Renal cortical epithelial cell (primary cell): ENCODE results near the gene NKAIN1. TPM values are rescaled to one million over a fixed set of nuclear protein-coding genes. Genes with fewer than 3 reads are reported as not detected.

Source experiments
- DNase-seq: peaks from one replicate; pipeline ENCODE4 v3.0.0-alpha.2; 2011; ENCODE audit warnings: low read depth
- total RNA-seq: library from RNA; depleted of rRNA; stranded (reverse); fragments of >200 nt; gene quantifications from 2 replicates; pipeline ENCODE4 v1.2.3, GENCODE V29; 2014

NKAIN1 gene
- total RNA-seq, 1 donor from 2014 or later, result 0.10 TPM

DNA sequence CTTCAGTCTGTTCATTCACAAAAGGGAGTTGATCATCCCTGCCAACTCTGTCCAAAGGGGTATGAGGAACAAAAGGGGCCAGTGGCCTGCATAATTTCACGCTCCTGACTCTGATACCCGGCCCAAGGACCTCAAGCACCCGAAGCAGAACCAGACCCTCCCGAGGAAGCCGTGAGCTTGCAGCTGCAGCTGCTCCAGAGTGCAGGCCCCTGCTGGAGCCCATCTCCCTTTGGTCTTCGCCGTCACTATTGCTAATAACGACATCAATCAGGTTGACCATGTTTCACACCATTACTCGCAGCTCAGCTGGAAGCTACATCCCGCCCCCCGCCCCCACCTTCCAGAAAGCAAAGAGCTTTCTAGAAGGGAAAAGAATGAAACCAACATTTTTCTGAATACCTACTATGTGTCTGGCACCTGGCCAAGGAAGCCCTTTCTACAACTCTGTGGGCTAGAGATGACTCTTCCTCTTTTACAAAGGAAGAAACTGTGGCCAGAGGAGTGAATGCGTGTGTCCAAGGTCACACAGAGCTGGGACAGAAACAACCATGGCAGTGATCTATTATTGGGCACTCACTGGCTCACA lies 5.5 kb downstream of the NKAIN1 start:
- no peak for DNase-seq

DNA sequence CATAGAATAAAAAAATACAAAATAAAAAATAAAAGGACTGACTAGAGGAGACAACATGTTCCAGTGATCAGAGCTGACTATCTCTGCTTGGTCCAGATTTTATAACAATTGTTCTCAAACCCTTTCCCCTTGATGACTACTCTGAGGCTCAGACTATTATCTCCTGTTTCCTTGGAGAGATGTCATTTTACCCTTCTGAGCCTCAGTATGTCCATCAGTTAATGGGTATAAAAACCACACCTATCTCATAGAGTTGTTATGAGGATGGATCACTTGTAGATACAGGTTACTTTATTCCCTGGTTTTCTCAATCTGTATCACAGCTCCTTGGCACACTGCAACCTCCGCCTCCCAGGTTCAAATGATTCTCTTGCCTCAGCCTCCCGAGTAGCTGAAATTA lies 7.0 kb downstream of the NKAIN1 start:
- no peak for DNase-seq

DNA sequence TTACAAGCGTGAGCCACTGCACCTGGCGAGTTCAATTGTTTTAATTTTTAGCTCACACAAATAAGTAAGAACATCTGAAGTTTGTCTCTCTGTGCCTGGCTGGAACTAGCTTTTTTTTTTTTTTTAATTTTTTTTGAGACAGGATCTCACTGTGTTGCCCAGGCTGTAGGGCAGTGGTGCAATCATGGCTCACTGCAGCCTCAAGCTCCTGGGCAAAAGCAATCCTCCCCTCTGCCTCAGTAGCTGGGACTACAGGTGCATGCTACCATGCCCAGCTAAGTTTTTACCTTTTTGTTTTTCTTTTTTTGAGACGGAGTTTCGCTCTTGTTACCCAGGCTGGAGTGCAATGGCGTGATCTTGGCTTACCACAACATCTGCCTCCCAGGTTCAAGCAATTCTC lies 7.9 kb downstream of the NKAIN1 start:
- DNase-seq, result no peak

DNA sequence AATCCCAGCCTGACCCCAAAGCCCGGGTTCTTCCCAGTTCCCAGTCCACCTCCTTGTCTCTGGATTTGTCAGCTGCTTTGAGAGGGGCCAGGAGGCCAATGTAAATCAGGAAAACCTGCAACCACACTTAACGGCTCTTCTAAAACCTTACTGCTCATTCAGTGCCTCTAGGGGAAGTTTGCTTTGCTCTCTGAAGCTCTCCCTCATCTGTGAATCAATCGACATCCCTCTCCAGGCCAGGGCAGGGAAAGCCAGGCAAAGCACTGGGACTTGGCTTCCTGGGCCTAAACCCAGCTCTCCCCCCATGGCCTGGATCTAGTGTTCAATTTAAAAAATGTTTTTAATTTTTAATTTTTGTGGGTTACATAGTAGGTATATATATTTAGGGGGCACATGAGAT lies 9.3 kb downstream of the NKAIN1 start:
- DNase-seq, result no peak

DNA sequence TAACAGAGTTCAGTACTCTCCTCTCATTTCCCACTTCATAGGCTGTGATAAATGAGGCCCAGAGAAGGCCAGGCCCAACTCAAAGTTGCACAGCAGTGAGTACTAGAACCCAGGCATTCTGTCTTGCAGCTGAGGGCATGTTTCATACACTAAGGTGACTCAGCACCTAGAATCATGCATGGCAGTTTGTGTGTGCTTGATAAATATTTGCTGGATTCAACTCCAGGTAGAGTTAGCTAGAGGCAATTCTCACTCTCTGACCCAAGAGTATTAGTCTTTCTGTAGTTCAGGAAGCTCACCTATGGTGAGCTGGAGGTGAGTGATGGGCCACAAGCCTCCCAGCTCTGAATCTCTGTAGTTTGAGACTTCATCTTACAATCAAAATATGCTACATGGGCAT lies 10.7 kb downstream of the NKAIN1 start:
- DNase-seq, result no peak

DNA sequence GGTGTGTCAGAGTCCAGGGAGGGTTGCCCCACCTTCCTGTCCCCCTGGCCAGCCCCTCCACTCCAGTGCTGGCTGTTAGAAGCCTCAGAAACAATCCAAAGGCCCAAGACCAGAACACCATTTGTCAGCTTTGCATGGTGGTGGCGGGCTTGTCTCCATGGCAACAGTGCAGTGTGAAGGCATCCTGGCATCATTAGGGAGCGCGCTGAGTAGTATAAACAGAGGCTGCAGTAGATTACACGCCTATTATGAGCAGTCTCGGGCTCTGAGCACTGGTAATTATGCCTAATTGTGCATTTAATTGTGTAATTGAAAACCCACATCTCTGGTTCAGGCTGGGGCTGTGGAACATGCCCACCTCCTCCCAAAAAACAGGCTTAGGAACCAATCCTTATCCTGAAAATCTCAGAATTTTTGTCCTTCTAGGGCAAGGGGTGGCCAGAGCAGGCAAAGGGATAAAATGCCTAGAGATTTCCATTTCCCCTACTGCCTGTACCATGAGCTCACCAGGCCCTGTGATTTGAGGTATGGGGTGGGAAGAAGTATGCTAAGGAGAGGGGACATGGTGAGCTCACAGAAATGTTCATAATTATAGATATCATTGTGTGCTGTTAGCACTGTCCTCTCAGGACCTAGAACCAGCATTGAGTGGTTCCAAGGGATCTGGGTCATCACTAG lies 11.7 kb downstream of the NKAIN1 start:
- no peak for DNase-seq

DNA sequence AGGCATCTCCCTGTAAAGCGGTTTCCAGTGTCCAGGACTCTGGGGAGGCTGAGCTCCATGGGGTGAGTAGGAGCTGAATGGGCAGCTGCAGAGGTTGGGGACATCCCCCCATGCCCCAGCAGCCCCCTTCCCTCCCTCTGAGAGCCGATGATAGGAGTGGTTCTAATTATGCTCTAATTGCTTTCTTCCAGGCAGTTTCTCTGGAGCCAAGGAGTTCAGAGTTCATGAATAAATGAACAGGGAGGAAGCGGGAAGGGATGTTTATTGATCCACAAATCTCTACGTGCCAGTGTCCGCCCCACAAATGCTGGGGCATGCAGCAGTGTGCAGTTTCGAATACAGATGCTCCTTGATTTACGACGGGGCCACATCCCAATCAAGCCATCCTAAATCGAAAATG lies 15.6 kb downstream of the NKAIN1 start:
- no peak for DNase-seq

DNA sequence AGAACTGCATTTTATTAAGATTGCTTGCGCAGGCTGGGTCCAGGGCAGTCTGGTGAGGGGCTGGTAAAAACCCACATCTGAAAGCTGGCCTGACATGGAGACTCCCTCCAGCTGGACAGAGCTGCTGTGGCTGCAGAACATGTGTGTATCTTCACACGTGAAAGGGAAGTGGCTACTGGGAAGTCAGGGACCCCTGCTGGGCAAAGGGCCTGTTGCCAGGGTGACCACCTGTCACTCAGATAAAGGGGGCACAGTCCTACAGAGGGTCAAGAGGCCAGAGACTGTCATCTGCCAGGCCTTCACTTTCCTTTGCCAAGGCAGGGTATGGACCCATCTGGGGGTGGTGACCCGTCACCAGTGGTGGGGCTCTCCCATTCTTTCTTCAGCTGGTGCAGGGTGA lies 17.5 kb downstream of the NKAIN1 start:
- DNase-seq, result no peak

DNA sequence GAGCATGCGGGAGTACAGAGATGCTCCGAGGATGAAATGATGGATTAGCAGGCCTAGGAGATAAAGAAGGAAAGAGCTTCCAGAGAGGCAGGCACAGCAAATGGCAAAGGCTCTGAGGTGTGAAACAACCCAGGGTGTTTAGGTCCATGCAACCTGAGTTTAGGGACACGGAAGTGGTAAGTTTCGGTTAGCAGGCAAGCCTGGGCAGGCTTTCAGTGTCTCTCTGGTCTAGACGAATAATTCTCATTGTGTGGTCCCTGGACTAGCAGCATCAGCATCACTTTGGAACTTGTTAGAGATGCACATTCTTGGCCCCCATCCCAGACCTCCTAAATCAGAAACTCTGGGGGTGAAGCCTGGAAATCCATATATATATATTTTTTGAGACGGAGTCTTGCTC lies 18.6 kb downstream of the NKAIN1 start:
- no peak for DNase-seq

DNA sequence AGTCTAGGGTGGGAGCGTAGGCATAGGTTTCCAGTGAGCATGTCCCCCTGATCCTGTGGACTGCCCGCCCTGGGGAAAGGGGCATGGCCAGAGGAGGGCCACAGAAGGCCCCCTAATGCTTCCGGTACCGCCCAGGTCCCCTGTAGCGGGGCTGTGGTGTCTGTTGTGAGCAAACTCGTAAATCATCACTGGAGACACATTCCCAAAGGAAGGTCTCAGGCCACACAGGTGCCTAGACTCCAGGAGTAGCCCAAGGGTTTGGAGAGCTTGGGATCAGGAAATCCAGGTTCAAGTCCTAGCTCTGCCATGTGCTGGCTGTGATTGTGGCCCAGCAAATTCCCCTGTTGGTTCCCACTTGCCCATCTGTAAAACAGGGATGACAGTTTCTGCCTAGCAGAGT lies 20.2 kb downstream of the NKAIN1 start:
- DNase-seq, result no peak

DNA sequence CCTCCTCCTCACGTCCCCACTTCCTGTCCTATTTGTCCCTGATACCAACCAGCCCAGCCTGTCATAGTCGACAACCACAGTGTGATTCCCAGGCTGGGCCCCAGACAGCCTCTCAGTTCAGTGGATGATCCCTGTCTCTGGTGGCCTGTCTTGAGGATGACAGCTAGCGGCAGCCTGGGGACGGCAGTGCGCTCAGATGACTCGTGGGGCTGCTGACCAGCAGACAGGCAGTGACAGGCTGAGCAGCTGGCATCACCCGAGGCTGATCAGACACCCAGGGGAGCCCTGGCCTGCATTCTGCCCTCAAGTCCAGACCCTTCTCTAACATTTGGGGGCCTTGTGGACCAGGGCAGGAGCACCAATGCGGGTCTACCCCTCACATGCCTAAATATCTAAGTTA lies 21.0 kb downstream of the NKAIN1 start:
- DNase-seq, result no peak

DNA sequence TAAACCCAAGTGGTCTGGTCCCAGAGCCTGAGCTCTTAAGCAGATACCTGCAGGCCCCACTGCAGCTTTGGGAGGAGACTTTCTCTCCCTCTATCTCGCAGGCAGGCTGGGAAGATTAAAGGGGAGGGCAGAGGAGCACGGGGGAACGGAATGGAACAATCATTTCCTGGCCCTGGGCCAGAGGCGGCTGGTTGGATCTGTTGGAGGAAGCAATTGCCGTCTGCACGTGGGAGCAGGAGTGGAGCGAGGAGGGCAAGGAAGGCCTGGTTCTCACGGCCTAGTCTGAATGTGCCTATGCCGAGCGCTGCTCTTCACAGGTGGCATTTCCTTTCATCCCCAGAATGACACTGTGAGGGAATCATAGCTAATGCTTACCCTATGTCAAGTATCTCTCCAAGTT lies 23.7 kb downstream of the NKAIN1 start:
- peak; percentile 23 for DNase-seq

DNA sequence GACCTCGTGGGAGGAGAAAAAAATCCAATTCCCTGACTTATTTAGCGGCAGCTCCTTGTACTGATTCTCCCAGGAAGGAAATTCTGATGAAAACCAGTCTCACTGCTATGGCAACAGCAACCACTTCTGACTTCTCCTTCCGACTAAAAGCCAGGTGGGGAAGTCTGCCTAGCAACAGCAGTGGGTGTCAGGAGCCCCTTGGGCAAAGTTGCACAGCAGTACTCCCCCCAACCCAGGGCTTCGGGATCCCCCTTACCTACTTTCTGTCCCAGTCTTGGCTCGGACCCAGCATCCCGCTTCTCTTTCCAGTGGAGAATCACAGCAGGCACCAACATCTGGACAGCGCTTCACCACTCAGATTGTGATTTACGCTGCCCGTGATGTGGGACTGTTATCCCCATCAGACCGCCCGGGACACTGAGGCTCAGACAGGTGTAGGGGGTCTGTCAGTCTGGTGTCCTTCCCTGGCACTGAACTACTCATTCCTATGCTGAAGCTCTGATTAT lies 24.6 kb downstream of the NKAIN1 start:
- no peak for DNase-seq

DNA sequence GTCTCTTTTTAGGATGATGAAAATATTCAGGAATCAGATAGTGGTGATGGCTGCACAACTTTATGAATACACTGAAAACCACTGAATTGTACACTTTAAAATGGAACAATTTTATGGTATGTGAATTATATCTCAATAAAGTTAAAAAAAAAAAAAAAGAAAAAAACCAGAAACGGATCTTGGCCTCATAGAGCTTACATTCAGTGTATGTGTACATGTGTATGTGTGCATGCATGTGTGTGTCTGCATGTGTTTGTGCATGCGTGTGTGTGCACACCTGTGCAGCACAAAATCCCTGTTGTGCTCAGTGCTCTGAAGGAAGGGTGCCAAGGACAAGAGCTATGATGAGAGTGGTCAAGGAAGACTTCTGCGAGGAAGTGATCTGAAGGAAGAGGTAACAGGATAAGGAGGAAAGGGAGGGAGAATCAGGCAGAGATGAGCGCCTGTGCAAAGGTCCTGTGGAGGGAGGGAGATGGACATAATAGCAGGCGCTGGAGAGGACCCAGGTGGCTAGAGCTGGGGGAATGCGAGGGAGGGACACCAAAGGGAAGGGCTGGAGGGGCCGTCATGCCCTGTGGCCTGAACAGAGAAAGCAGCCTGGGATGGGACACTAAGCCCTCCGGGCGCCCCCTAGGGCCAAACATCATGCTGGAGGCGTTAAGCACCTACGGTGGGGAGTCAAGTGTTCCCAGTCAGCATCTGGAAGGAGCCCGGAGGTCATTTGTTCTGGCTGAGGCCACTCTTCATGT lies 25.2 kb downstream of the NKAIN1 start:
- DNase-seq, result no peak

DNA sequence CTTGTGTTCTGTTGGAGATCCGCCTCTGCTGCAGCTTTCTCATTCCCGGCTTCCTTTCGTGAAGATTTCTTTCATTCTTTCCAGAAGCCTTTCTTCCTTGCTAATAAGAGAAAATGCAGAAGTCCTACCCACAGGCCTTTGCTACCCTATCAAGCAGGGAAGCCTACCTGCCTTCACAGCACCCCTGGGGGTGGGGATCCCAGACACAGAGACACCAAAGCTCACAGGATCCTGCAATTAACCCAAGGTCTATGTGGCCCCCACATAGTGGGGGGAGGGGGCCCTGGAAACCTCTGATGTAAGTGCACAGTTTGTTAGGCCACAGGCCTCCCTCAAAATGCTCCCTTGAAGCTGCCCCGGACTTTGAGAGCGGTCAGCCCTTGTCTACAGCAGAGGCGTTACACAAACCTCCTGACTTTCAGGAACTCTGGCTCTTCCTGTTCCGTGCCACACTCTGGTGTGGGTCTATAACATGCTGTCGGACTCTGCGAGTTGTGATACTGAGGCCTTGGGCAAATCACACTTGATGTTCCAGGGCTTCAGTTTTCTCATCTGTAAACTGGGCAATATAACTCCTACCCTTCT lies 31.2 kb downstream of the NKAIN1 start:
- no peak for DNase-seq

DNA sequence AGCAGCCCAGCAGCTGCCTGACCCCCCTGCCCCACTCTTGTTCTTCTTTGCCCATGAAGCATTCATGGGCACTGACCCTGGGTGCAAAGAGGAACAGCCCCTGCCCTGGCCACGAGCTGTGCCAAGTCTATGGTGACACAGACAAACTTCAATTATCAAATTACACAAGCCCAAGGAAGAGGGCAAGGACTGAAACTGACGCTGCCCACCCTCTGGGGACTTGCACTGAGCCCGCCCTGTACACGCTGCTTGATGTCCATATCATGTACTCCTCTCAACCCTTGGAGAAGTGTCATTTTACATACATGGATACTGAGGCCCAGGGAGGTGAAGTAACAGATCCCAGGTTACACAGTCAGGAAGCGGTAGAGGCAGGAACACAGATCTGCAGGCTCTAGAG lies 32.1 kb downstream of the NKAIN1 start:
- no peak for DNase-seq

DNA sequence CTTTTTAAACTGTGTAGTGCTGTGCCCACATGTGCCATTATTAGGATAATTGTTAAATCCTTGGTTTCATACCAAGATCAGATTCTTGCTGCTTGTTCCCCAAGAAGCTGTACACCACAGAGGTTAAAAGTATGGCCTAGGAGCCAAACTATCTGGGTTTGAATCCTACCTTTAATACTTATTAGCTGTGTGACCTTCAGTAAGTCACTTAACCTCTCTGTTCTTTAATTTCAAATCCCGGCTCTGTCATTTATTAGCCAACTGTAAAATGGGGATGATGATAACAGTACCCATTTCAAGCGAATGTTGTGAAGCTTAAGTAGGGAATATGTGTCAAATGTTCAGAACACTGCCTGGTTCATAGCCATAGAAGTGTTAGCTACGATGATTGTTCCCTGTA lies 32.6 kb downstream of the NKAIN1 start:
- no peak for DNase-seq

DNA sequence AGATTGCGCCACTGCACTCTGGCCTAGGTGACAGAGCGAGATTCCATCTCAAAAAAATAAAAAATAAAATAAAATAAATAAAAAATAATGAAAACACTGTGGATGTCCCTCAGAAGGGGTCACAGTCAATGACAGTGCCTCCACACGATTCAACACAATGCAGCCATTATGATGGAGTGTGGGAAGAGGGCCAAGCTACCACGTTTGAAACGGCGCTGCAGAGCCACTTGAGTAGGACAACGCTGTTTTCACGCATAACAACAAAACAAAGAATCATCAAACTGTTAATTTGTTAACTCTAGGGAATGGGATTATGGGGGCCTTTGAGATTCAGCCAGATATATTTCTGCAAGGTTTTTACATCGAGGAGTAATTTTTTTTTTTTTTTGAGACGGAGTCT lies 36.5 kb downstream of the NKAIN1 start:
- no peak for DNase-seq

DNA sequence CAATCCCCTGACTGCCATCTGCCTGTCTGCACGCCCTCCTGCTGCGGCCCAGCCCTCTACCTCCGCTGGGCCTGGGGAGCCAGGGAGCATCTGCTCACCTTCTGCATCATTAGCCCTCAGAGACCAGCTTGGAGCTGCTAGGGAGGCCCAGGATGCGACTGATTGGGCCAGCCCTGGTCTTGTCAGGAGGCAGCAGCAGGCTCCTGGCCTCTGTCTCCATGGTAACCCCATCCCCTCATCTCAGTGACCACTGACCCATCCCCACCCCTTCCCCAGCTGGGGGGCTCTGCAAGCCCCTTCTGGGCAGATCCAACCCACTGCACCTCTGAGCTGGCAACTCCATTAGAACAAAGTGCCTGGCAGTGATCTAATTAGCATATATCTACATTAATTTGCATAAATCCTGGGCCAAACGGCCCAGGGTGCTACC lies 37.7 kb downstream of the NKAIN1 start:
- DNase-seq, result no peak

DNA sequence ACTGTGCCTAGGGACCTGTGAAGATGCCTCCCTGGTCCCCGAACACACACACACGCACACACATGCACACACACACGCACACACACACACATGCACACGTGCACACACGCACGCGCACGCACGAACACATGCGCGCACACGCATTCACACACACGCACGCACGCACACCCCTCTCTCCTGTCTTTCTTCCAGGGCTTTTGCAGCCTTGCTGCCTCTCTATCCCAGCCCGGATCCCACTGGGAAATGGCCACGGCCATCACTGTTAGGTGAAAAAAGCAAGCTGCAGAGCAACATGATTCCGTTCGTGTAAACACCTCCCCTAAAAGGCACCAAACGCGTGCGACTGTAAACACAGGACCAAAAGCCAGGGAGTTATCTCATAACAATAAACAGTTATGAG lies 39.7 kb downstream of the NKAIN1 start:
- no peak for DNase-seq

DNA sequence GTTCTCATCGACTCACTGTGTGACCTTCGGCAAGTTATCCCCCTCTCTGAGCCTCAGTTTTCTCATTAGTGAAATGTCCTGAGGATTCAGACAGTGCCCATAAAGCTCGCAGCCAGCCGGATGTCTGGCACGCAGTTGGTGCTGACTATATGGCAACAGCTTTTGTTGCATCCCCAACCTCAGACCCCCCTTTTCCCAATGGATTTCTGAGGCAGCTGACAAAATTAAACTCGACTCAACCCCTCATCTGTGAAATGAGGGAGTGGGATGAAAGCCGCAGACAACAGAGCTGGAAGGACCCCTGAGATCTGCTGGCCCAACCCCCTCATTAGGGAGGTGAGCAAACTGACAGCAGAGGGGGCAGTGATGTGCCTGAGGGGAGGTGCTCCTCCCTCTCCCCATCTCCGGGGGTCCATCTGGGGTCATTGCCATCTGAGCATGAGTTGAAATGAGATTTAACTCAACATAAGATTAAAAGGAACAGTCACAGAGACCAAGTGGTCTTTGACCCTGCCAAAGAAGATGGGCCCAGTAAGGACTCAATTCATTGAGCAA lies 40.4 kb downstream of the NKAIN1 start:
- DNase-seq, result no peak

DNA sequence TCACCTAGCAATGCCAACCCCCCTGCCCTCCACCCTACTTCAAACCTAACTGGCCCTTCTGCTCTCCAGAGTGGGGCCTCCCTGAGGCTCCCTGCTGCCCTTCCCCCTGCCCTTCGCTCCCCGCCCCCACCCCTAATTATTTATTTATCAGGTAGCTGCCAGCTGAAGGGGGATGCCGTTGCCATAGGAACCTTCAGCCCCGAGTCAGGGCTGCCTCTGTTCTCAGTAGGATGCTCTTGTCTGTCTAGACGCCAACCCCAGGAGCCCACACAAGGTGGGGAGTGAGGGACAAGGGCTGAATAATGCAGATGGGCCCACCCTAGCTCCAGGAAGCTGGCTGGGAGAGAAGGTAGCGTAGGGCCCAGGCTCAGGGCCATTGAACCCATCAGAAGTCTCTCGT lies 41.1 kb downstream of the NKAIN1 start:
- DNase-seq, result no peak
